HG03565 (cell line): ENCODE data around the gene MXRA5.
"Not testable (repeated sequence)": the region's sequence is repeated elsewhere in the genome, so short reads cannot be mapped to it uniquely, and the experiment has no call there.

Experiments used
- ATAC-seq: cut with Tn5 transposase; IDR thresholded peaks from one replicate; pipeline ENCODE4 v1.9.1; 2021; ENCODE audit warnings: mild to moderate bottlenecking, moderate library complexity; ENCODE audit not compliant: unreplicated experiment

MXRA5 gene, protein sequence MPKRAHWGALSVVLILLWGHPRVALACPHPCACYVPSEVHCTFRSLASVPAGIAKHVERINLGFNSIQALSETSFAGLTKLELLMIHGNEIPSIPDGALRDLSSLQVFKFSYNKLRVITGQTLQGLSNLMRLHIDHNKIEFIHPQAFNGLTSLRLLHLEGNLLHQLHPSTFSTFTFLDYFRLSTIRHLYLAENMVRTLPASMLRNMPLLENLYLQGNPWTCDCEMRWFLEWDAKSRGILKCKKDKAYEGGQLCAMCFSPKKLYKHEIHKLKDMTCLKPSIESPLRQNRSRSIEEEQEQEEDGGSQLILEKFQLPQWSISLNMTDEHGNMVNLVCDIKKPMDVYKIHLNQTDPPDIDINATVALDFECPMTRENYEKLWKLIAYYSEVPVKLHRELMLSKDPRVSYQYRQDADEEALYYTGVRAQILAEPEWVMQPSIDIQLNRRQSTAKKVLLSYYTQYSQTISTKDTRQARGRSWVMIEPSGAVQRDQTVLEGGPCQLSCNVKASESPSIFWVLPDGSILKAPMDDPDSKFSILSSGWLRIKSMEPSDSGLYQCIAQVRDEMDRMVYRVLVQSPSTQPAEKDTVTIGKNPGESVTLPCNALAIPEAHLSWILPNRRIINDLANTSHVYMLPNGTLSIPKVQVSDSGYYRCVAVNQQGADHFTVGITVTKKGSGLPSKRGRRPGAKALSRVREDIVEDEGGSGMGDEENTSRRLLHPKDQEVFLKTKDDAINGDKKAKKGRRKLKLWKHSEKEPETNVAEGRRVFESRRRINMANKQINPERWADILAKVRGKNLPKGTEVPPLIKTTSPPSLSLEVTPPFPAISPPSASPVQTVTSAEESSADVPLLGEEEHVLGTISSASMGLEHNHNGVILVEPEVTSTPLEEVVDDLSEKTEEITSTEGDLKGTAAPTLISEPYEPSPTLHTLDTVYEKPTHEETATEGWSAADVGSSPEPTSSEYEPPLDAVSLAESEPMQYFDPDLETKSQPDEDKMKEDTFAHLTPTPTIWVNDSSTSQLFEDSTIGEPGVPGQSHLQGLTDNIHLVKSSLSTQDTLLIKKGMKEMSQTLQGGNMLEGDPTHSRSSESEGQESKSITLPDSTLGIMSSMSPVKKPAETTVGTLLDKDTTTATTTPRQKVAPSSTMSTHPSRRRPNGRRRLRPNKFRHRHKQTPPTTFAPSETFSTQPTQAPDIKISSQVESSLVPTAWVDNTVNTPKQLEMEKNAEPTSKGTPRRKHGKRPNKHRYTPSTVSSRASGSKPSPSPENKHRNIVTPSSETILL (N-terminal part only)

DNA sequence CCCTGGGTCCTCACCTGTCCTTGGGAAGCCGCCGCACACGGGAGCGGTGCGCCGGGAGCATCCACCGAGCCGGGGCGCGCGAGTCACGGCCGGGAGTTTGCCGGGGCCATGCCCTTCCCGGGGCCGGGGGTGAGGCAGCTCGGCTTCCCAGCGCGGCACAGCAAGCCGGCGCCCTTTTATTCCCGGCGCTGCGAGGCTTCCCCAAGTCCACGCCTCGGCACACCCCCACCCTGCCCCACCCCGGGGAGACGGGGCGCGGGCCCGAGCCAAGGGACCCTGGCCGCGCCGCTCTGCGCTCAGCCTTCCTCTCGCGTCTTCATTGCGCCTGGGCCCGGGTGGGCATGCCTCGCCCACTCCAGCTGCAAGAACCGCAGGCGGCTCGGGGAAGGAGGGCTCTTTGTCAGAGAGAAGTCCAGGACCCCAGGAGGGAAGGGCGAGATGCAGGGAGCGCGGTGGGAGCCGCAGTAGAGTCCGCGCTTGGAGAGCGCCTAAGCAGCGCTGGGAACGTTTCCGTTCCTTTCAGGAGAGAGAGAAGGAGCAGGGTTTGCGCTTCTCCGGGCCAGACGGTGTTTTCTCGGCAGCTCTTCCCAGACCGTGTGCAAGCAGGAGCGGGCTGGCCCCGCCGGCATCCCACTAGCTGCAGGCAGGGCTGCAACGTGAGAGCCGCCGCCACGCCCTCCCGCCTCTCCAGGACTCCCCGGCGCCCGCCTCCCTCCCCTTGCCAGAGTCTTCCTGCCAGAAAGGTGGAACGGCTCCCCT, at the start of gene MXRA5:
MXRA5 (minus strand) TSS at position 152 of the 759 bp plus-strand sequence. CDS start 2,819 bp downstream, outside the sequence.
- no peak for ATAC-seq

DNA sequence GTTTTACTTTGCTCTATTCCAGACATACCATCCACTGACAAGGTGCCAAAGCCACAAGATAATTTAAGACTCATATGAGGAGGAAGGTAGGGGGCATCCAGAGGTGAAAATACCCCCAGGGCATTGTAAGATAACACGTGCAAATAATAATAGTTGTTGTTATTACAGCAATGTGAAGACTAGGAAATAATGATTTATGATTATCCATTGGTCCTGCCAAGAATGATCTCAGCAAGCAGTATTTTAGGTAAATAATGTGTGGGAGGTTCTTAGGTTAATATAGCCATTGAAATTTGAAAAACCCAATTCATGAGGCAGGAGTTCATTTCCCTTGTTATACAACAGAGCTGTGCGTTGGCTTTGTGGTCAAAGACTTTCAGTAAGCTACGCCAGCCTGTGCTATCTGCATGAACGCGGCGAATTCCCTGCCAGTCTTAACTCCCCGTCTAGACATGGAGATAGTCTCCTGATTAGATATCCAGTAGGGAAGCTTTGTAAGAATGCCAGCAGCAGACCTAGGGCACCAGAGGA, 47.2 kb upstream of the MXRA5 start:
- no peak for ATAC-seq

DNA sequence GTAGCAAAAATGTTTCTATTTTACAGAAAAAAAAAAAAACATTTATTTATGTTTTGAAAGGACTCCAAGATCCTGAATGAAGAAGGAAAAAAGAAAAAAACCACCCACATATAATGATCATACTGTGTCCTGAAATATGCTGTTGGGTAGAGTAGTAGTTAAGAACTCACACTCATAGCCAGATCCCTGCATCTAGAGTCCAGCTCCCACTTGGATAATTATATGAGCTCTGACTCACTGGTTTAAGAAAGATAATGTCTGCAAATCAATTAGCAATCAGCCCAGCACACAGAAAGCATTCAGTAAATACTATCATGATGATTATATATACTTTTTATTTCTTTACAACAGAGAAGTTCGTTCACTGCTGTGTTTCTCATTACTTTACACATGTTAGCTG, 46.7 kb upstream of the MXRA5 start:
- no peak for ATAC-seq

DNA sequence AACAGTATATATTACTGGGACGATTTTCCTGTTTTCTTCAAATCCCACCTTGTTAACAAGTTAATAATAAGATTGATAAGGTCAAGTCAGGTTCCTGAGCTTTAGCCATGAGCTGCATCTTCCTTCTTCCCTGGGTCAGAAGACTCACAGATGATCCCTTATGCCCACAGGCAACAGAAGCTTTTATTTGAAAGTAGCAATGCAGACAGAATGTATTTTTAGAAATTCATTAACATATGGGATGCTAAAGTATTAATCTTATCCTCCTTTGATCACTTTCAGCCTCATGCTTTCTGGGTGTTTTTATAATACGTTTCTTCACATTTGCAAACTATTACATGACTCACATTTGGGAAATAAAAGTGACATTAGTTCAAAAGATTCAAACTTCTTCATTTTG, 42.0 kb upstream of the MXRA5 start:
- ATAC-seq, result no peak

DNA sequence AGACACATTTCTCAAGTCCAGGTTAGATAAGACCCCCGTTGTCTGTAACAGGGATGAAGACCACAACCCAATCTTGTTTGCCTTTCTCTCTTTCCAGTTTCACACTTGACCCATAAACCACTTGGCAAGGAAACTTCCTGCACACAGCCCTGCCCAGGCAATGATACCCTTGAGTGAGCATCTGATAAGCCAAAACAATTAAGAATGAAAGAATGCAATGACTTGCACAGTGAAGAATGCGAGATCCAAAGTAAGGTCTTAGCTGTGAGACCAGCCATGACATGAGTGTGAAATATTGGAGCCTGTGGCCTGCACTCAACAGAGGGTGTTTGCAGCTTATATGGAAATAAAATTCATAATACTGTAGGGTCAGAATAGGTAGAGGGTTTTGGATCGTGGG, 37.9 kb upstream of the MXRA5 start:
- no peak for ATAC-seq

DNA sequence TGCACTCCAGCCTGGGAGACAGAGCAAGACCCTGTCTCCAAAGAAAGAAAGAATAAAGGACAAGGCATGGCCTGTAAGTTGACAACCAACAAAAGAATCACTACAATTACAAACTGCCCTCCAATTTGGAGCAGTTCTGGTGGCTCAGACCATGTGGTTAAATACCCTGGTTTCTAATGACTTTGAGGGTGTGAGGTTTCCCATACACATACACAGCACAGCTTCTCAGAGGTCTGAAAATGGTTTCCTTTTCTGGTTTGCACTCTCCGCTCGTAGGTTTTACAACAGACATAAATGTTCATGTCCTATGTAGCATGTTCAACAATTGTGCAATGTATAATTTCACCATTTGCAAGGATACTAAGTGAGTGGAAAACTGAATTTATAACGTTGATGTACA, 34.2 kb upstream of the MXRA5 start:
- ATAC-seq, result no peak

DNA sequence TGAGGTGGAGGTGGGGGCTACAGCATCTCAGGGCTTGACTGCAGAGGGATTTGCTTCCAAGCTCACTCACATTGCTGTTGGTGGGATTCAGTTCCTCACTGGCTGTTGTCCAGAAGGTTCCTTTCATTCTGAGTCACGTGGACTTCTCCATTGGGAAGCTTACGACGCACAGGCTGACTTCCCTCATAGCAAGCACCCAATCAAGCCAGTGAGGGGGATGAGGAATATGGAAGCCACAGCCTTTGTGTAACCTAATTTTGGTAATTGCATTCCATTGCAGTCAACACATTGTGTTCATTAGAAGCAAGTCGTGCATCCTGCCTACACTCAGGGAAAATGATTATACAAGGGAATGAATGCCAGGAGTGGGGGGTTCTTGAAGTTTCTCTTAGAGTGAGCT, 32.7 kb upstream of the MXRA5 start:
- ATAC-seq, result no peak

DNA sequence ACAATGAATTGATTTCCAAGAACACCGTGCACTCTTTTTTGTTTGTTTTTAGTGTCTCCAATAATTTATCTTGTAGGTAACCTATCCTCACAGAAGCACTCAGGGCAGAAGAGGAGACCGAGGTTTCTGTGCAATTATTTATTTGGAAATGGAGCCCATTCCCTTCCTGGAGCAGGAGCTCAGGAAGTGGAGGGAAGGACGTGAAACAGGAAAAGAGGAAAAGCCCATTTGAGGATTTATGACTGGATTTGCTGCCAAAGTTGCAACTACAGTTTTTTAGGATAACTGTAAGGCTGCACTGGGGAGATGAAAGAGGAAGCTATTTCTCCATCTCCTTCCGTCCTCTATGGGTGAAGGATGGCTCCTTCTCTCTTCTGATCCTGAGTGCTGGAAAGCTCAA, 31.7 kb upstream of the MXRA5 start:
- no peak for ATAC-seq

DNA sequence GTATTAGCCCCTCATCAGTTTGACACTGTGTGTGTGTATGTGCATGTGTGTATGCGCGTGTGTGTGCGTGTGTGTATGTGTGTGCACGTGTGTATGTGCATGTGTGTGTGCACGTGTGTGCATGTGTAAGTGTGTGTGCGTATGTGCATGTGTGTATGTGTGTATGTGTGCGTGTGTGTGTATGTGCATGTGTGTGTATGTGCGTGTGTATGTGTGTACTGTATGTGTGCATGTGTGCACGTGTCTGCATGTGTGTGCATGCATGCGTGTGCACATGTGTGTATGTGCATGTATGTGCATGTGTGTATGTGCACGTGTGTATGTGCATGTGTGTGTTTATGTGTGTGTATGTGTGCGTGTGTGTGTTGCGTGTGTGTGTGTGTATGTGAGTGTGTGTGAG, 31.1 kb upstream of the MXRA5 start:
- no peak for ATAC-seq

DNA sequence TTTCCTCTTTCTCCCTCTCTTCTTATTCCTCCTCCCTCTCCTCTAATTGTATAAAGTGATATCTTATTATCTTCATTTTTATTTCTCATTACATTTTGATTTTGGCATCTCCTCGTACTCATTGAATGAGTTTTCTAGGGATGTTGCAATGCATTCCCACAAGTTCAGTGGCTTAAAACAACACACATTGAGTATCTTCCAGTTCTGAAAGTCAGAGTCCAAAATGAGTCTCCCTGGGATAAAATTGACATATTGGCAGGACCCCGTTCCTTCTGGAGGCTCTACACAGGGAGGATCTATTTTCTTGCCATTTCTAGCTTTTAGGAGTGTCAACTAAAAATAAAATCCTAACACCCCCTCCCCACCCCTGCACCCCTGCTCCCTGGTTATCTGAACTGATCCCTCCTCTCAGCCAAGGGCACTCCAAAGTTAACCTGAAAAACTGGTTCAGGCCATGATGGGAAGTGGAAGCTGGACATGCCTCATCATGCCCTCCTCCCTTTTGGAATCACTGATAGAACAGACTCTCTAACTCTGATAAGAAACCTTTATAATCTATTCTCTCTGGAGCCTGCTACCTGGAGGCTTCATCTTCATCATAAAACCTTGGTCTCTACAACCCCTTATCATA, 29.5 kb upstream of the MXRA5 start:
- ATAC-seq, result not testable (repeated sequence)

DNA sequence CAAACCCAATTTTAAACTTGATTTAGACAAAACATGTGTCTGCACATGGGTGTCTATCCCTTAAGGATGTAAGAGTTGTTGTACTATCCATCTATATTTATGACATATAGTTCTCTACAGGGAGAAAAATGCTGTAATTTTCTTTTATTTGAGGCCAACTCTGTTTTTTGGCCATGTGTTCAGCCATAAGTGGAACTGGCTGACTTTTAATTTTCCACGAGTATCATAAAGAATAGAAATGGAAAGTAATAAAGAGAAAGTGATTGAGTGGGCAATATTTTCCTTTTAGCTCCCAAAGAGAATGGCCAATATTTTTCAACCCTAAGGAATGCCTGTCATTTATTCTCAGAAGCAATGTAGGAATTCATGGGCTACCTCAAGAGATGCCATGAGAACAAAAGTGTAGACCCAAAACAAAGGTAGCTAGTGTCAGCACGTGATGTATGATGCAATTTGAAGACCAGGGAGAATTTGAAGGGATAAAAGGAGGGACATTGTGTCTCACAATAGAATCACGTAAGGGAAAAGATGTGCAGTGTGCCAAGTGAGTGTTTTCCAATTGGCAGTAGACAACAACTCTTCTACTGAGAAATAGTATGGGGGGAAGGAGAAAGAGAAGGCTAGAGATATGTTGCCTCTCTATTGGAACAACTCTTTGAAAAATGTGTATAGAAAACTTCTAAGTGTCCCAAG, 27.8 kb upstream of the MXRA5 start:
- no peak for ATAC-seq

DNA sequence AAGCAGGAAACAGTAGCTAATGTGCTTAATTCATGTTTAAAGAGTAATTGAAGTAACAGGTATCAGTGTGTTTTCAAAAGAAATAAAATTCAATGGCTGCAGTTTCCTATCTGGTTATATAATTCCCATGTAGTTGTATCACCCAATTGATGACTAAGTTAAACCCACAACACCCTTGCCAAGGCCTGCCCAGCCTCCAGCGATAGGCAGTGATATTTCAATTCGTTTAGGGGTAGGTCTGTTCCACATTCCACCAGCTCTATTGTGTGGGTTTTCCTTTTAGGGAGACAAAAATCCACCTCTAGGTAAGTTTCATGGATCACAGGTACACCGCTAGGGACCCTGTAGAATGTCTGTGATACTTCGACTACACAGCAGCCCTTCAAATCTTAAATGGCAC, 24.7 kb upstream of the MXRA5 start:
- ATAC-seq, result no peak

DNA sequence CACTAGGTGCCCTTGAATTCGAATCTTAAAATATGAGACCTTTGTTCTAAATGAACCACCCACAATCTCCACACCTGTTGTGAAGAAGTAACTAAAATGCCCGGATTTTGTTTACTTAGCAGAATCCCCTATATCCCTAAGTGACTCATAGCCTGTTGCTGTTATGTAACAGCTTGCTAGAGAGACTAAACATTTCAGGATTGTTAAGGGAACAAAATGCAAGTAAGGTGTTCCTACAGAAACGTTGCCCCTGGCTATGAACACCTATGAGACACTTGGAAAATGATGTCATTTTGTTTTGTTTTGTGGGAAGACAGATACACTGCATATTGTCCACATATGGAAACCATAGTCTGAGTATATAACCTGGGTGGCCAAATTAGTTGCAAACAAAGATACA, 24.2 kb upstream of the MXRA5 start:
- no peak for ATAC-seq

DNA sequence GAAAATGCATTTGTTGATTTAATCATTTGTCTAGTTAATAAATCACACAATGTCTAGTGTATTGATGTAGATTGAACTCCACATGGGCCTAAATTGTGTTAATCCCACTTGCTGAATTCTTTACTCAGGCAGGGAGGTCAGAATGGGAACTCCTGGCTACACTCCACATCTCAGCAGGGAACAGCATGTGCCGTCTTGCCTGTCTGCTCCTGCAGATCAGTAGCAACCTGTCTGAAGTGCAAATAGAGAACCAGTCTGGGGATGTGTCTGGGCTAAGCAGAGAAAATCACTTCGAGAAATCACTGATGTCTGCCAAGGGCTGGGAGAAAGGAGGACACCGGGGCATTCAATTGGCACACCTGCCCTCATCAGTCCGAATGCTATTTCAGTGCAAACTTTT, 16.5 kb upstream of the MXRA5 start:
- ATAC-seq, result no peak

DNA sequence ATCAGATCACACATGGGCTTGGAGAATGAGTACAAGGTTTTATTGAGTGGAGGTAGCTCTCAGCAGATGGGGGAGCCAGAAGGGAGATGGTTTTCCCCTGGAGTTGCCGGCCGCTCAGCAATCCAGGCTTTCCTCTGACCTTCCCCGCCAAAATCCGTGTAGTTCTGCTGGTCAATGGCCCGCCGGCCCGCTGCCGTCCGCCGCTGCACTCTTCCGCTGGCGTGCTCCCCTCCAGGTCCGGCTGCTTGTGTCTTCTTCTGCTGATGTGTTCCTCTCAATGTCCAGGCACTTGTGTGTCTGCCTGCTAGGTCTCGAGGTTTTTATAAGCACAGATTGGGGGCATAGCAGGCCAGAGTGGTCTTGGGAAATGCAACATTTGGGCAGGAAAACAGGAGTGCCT, 14.4 kb upstream of the MXRA5 start:
- no peak for ATAC-seq

DNA sequence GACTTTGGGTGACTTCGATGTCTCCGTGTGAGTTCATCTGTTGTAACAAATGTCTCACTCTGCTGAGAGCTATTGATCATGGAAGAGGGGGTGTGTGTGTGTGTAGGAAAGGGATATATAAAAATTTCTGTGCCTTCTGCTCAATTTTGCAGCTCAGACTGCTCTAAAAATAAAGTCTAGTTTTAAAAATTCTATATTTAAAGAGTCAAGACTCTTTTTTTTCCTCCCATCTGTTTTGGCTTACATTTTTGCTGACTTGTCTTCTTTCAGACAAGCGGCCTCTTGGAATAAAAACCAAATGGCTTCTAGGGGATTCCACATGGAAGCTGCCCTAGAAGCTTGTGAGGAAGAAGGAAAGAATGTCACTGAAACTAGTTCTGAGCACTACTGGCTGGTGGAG, 6.3 kb upstream of the MXRA5 start:
- not testable (repeated sequence) for ATAC-seq

DNA sequence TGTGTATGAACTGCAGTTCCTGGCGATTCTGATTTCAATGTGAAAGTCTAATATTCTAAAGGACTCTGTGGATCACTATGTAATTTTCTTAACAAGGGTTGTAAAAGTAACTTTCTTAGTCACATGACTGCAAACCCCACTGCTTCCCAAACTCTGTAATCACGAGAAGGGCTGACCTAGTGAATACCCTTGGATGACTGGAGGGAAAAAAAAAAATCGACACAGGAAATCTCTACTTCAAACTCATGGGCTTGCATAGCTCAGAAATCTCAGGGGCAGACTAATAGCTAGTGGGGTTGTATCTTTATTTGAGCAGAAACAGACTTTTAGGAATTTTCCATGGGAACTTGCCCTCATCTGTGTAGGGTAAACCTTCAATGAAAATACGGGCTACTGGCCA, 4.8 kb upstream of the MXRA5 start:
- no peak for ATAC-seq

DNA sequence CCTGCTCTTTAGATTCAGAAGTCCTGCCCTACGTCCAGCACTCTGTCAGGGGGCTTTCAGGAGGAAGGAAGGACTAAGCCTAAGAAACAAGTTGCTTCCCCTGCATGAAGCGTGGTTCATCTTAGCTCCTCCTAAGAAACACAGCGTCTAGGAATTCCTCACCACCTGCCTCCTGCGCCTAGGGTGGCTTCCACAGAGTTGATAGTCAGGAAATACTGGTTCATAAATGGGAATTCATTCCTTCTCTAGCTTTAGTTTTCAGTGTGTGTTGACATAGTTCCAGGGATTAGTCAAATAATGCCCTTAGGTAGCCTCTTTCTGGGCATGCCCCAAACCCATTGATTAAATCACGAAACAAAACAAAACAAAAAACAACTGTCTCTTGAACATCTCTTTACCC, 1.7 kb upstream of the MXRA5 start:
- no peak for ATAC-seq
